Endothelial cell of hepatic sinusoid (primary cell): ENCODE results near the gene LRP1.

Experiments
- in situ Hi-C: cut with HindIII; loops from 2 replicates; pipeline ENCODE4 v1.10.0; 2017; ENCODE audit warnings: low sequenced_read_pairs

The LRP1 gene

DNA sequence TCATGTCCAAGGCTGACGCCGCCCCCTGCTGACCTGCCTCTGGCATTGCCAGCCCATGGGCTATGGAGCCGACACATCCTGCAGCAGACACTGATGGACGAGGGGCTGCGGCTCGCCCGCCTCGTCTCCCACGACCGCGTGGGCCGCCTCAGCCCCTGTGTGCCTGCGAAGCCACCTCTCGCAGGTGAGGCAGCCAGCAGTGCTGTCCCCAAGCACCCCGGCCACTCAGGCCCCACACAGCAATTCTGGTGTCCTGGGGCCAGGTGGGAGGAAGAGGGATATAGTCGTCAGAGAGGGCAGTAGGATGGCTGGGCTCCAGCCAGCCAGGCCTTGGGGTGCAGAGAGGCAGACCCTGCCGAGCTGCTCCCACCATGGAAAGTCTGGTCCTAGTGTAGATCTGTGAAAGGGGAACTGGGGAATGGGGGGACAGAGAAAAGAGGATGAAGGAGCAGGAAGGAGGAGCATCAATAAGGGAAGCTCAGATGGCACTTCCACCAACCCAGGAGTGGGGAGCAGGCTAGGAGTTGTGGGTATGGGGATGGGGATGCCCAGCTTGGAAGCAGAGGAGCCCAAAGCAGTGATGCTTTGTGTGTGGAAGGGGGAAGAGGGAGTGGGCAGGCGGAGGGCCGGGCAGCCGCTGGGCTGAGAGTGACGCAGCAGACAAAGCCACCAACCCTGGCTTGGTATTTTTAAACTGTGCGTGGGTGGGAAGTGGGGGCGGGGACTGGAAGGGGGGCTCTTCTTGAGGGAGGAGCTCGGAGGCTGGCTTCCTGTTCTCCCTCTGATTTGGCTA lies 34.7 kb upstream of the LRP1 start:
- in situ Hi-C loops: no loop called here

DNA sequence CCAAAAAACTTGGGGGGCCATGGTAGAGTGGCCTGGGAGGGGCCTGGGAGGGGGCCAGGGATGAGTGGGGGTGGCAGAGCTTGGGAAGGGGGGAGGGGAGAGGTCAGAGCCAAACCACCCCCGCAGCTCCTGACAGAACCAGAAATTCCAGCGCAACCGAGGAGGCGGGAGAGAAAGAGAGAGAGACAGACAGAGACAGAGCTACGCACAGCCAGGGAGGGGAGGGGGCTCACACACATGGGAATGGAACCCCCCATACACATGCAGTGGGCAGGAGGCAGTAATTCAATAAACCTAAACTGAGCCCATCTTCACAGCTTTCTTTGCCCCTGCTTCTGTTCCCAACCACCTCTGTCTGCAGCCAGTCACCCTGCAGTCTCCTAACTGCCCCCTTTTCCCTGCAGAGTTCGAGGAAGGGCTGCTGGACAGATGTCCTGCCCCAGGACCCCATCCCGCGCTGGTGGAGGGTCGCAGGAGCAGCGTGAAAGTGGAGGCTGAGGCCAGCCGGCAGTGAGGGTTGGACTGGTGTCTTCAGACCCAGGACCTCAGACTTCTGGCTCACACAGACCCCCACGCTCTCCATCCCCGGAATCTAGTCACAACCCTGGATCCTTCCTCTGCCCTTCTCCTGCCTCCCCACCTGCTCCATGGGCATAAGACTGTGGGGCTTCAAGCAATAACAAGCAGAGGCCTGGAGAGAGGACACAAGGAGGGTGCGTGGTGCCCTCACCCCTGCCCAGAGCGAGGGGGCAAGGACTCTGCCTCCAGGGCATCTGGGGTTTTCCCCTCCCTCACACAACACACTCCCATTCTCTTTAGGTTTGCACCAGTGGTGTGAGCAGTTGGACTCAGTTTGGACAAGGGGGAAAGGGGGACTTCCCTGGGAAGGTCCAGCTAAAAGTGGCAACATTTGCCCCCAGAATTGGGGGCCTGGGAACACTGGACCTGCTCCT lies 33.8 kb upstream of the LRP1 start:
- in situ Hi-C loops: no loop called here

DNA sequence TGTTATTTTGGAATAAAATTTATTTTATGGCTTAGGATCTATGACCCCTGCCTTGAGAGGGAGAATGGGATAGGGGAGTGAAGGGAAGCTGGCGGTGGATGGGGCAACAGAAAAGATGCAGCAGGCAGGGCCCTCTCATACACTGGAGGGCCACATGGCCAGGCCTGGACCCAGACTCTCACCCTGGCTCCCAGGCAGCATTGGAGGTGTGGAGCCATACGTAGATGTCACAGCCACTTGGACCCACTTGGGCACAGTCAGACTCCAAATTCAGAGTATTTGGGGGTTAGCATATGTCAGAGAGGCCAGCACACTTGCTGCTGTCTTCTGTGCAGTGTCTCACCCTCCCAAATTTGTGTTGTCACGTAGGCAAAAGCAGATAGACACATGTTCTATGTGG lies 32.8 kb upstream of the LRP1 start:
- in situ Hi-C loops: no loop called here

DNA sequence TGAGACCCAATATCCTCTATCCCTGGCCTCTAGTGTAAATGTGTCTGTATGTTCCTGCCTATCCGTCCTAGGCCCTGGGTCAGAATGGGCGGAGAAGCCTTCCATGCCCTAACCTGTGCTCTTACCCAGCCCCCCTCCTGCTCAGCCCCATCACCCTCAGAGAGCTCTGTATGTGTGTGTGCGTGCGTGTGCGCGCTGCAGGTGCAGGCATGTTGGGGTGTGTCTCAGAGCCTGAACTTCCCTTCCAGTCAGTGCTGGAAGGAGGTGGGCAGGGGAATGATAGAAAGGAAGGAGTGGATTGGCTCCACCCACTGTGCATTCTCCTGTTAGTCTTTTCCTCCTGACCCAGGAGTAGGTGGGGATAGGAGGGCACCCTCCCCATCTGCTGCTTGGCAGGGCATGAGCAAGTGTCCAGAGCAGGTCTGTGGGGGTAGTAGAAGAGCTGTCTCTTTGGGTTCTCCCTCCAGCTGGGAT lies 32.1 kb upstream of the LRP1 start:
- in situ Hi-C loops: no loop called here

DNA sequence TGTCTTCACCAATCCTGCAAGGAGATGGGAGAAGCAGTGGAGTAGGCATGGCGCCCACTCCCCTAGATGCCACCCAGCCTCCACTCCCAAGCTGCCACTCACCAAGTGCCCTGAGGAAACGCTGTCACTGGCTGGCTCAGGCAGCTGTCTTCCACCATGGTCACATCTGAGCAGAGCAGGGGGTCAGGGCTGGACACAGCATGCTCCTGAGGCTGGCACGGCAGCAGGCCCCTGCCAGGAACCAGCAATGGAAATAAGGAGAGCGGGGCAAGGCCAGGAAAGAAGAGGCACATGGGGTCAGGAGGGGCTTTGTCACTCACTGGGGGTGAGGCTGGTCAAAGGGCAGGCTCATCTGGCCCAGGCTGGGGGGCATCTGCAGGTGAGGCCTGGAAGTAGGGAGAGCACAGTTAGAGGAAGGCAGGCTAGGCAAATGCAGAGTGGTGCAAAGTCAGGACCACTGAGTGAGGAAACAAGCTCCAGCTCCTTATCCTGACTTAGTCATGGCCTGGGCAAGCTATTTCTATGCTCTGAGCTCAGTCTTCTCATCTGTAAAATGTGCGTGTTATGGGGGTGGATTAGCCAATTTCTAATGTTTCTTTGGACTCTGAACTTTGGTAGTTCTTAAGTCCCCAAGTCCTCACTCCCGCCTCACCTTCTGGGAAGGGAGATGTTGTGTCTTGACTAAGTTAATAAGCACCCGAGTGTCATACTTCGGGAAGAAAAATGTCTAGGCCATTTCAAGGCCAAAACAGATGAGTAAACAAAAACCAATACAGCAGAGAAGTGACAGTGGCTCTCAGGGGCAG lies 31.3 kb upstream of the LRP1 start:
- in situ Hi-C loops: no loop called here

DNA sequence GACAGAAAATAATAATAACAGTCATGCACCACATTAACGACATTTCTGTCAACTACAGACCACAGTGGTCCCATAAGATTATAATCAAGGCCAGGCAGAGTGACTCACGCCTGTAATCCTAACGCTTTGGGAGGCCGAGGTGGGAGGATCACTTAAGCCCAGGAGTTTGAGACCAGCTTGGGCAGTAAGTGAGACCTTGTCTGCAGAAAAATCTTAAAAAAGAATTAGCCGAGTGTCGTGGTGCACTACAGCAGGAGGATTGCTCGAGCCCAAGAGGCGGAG lies 30.8 kb upstream of the LRP1 start:
- in situ Hi-C loops: no loop called here

DNA sequence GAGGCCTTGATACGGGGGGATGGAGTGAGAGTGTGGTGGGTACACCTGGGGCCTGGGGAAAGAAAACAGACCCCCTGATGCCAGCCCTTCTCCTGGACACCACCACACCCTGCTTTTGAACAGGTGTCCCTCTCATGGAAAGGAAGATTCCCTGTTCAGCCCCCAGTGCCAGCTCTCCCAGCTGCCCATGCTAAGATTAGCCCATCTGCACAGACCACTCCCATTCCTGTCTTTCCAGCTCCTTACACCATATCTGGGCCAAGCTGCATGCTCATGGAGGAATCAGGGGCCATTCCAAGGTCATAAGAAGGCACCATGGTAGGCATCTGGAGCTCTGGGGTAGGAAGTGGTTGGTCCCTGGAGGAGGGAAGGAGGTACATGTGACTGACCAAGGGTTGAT lies 29.7 kb upstream of the LRP1 start:
- in situ Hi-C loops: no loop called here

DNA sequence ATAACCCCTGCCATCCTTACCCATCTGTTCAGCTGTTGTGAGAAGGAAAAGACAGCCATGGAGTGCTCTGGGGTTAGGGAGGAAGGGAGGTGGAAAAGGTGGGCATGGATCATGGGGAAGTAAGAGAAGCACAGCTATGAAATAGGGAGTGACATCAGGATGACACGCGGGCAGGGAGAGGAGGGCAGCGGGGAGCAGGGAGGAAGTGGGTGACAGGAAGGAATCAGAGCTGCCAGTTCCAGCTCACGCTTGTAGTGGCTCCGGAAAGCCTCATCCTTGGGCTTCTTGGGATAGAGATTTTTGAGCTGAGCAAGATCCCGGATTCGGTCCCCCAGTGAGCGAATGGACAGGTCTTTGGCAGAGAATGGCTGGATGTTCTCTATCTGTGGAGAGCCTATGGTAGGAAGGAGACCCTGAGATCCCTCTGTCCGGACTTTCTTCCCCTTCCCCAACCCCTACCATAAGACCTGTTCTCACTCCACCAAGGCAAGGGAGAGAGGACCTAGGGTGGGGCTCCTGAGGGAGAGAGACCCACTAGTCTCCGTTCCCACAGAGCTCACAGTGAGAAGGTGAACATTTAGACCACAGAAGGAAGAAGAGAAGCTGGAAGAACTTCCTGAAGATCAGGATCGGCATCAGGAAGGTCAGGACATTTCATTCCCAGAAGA lies 29.1 kb upstream of the LRP1 start:
- in situ Hi-C loops: no loop called here

DNA sequence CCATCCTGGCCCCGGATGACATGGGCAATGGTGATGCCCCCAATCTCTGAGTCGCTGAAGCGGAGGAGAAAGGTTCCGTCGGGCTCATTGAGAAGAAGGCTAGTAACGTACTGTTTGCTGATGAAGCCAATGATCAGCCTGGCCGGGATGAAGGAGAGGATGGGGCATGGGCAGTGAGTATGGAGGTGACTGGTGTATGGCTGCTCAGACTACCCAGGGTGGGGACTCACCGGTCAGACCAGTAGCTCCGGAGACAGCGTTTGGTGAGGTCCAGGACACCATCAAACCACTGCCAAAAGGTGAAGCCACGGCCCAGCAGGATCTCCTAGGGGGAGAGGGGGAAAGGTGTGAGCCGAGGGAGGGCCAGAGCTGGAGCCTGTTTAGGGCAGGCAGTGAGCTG lies 28.5 kb upstream of the LRP1 start:
- in situ Hi-C loops: no loop called here

DNA sequence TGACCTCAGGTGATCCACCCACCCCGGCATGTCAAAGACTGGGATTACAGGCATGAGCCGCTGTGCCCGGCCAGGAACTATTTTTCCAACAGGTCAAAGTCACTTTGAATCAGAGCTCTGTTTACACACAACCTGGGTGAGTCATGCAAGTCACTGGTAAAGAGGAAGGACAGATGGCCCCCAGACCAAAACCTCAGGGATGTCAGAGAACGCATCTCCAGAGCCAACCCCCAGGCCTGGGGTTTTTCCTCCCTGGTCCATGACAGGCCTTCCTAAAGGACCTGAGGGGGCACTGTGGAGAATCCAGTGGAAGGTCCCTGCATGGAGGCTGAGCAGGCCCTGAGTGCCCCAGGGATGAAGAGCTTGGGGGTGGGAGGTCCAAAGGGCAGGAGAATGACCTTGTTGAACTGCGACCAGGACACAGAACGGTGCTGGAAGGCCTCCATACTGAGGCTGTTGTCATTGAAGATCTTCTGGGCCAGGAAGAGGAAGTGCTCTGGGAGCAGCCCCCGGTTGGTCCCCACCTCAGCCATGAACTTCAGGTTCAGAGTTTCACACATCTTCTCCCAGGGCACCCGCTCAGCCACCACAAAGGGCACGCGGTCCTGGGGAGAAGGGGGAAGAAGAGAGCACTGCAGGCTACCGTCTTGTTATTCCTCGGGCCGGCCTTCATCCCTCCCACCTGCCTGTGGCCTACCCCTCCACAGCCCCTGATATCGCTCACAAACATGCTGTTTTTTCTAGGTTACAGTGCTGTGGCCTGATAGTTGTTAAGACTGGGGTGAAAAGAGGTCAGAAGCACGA lies 26.2 kb upstream of the LRP1 start:
- in situ Hi-C loops: no loop called here

DNA sequence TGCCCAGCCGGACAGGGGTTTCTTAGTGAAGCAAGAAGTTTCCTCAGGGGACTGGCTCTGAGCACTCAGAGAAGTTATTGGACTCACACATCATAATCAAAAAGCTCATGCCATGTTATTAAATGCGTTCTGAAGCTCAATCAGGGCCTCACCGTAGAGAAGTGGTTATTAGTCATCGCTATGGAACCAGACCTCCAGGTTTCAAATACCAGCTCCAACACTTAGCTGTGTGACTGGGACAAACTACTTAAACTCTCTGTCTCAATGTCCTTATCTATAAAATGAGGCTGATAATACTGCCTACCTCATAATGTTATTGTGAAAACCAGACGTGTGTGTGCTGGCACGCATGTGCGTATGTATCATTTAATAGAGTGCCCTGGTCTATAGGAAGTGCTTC lies 24.4 kb upstream of the LRP1 start:
- in situ Hi-C loops: no loop called here

DNA sequence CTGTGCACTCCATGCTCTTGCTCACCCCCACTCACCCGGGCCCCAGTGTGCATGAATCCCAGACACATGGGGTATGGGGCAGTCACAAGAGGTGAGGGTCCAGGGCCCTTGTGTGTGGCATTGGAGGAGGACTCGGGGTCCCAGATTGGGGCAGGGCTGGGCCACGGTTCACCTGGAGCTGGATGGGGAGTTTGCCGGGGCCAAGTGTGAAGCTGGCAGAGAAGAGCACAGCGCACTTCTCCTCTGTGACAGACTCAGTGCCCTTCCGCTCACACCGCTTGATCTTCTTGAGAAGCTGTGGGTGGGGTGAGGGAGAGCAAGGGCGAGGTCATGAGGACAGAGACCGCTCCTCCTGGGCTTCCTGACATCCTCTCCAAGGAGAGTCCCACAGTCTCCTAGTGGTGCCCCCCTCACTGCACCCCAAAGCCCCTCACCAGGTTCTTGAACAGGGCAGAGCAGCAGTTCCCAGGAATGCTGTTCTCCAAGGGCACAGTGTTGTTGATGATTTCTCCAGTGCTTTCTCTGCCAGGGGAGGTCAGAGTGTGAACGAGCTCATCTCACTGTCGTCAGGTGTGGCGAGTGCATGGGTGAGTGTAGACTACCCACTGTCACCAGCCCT lies 23.9 kb upstream of the LRP1 start:
- in situ Hi-C loops: no loop called here

DNA sequence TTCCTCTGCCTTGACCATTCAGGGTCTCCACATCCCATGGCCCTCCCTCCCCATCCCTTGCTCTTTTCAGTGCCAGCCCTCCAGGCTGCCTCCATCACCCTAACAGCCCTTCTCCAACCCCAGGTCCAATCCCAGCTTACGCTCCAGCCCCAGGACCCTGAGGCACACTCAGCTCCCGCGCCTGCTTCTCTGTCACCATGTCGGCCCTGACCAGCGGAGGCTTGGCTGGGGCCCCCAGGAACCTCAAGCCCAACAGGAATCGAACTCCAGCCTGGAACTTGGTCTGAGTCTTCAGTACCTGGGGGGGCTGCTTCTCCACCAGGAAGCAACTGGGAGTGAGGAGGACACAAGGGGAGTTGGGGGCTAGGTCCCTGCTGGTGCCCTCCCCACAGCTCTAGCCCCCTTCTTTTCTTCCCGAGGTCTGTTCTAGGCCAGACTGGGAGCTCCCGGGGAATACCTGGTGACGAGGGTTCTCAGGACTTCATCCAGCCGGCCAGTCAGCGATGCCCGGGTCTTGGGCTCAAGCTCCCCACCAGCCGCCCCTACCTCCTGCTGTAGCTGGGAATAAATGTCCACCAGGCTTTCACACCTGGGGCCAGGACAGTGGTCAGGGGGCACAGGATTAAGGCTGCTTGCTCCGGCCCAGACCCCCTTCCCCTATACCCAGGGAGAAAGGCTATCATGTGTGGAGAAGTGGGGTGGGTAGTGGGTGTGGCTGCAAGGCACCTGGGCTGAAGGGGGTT lies 23.1 kb upstream of the LRP1 start:
- in situ Hi-C loops: no loop called here

DNA sequence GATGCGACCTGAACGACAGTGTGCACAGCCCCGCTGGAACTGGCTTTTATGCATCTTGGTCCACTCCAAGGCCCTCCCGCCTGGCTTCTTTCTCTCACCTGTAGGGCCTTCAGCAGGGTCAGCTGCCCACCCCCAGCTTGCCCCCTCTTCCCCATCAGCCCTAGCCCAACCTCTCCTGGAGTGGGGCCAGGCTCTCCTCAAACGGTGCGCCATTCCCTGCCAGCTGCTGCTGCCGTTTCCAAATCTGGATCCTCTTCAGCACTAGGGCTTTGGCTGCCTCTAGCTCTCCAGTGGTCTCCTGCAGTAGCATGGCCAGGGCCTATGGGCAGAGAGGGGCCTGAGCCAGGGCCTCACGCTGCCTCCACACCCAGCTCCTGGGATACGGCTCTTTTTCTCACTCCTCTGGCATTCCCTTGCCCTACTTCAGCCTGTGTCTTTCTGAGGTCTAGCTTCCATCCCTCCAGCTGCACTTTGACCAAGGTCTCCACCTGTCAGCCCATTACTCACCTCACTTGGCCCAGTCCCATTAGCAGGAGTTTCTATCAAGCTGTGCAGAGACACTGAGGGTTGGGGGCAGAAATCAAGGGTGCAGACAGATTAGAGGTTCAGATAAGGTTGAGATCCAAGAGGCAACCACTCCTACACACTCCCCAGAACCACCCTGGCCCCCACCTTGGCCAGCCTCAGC lies 22.1 kb upstream of the LRP1 start:
- in situ Hi-C loops: no loop called here

DNA sequence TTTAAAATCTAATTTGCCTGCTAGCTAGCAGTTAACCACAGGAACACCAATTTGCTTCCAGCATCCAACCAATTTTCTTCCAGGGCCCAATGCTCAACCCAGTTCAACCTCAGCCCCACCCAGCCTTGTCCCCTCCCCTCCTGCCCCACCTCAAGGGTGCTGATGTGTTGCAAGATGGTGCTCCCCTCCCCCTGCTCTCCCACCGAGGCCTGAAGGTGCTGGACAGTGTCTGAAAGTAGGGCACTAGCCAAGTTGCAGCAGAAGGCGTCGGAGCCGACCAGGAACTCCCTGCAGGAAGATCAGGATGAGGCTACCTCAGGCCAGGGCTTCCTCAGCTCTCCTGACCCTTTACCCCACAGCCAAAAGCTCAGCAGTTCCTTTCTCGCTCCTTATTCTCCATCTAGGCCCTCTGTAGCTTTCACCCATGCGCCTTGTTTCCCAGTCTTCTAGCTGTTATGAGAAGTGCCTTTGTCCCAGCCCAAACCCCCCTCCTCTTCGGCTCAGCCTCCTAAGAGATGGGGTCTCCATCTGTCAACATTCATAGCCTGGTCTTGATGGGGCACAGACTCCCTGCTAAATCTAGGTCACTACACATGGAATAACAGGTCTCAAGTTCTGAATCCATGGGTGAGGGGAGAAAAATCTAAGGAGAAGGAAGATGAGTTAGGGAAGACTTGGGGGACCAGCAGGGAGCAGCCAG lies 20.7 kb upstream of the LRP1 start:
- in situ Hi-C loops: no loop called here

DNA sequence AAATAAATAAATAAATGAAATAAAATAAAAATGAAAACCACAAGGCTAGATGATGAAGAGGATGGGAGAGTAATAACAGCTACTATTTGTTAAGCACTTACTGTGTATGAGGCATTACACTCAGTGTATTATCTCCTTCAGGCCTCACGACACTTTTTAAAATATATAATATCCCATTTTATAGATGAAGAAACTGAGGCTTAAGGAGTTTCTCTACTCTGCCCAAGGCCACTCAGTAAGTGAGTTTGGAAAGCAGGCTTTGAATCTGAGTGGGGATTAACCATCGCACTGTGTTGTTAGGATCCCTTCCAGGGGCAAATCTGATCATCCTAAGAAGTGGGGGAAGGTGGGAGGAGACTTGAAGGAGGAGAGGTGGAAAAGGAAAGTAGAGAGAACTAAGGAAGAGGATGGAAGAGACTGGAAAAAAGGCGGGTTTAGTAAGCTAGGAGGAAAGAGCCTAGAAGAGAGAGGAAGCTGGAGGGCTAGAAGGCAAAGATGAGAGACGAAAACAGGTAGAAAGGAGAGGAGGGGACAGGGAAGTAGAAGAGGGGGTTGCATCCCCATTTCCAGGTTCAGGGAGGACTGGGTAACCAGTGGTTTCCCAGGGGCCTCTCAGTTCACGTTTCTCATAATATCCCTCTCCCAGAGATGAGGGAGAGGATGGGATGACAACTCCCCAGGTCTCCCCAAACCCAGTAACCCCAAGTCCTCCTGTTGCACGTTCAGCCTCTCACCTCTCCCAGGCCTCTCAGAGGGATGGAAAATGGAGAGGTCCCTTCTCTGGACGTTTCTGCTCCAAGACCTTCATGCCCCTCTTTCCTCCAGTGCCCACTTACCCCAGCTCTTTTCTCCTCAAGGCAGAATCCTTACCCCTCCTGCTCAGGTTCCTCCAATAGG lies 18.8 kb upstream of the LRP1 start:
- in situ Hi-C loops: no loop called here
